Measurements from ENCODE around the gene ZCCHC7. TPM values are rescaled to one million over a fixed set of nuclear protein-coding genes. Genes with fewer than 3 reads are reported as not detected.

ZCCHC7 gene
- total RNA-seq, 1 experiment from 2014 or later: 31.2 TPM

- Histone ChIP-seq H3K9me3 (ENCODE audit: control insufficient read depth in 1 of 2, insufficient read depth in 1 of 2, low read depth in 1 of 2, low read length in 2 of 2) (no peaks in the 10 kb centered on the region; a peak in 1 of 4 replicates), H3K79me2 (ENCODE audit: insufficient read depth, low read length) (no peaks in the 10 kb centered on the region), H3K4me2 (ENCODE audit: low read length) (no peak overlapping the region), H3K9me2 (ENCODE audit: insufficient read depth) (no peaks in the 10 kb centered on the region), H3K9ac (ENCODE audit: low read length) (no peak overlapping the region), H4K20me1 (ENCODE audit: insufficient read depth) (no peaks in the 10 kb centered on the region), H3K36me3 (ENCODE audit: control insufficient read depth in 1 of 2, insufficient read depth in 2 of 2, low read length in 2 of 2) (no peaks in the 10 kb centered on the region), H3K27me3 (ENCODE audit: insufficient read depth, low read length) (no peaks in the 10 kb centered on the region), H3K4me3 (replicated peaks in 1 of 2; ENCODE audit: low read depth in 1 of 2, low read length in 2 of 2) (no peak overlapping the region), H3K27ac (ENCODE audit: low read depth, low read length) (no peak overlapping the region), H3K4me1 (ENCODE audit: control insufficient read depth in 1 of 2, insufficient read depth in 2 of 2, low read length in 2 of 2) (no peaks in the 10 kb centered on the region), H2AFZ (ENCODE audit: low read depth, low read length, poor library complexity, severe bottlenecking) (no peak overlapping the region)
- BruUV-seq (replicated peaks): no TSS peak
- TF ChIP-seq RAD21 (IDR thresholded peaks at IDR 0.05; ENCODE audit: low read depth): no peak
- TF ChIP-seq EGR1 (IDR thresholded peaks at IDR 0.05; ENCODE audit: low read depth): no peak
- no peak for TF ChIP-seq POLR2AphosphoS5 (IDR thresholded peaks at IDR 0.05; ENCODE audit: low read depth, low read length)
- TF ChIP-seq MAX (IDR thresholded peaks at IDR 0.05): no peak
- TF ChIP-seq SIN3A (IDR thresholded peaks at IDR 0.05; ENCODE audit: low read depth): no peak
- no peak for TF ChIP-seq JUND (IDR thresholded peaks at IDR 0.05)
- no peak for TF ChIP-seq EZH2phosphoT487 (IDR thresholded peaks at IDR 0.05; ENCODE audit: borderline replicate concordance)
- TF ChIP-seq ELF1 (IDR thresholded peaks at IDR 0.05; ENCODE audit: borderline replicate concordance, low read depth): no peak
- TF ChIP-seq REST (IDR thresholded peaks at IDR 0.05; ENCODE audit: low read depth): no peak
- no peak for TF ChIP-seq CBX3 (IDR thresholded peaks at IDR 0.05; ENCODE audit: low read depth)
- TF ChIP-seq SRF (IDR thresholded peaks at IDR 0.05; ENCODE audit: low read depth): no peak
- TF ChIP-seq ZBTB33 (IDR thresholded peaks at IDR 0.05; ENCODE audit: extremely low read depth, insufficient replicate concordance, low read length): no peak
- no peak for TF ChIP-seq ATF3 (IDR thresholded peaks at IDR 0.05)
- TF ChIP-seq ZNF274 (IDR thresholded peaks at IDR 0.05; ENCODE audit: low read depth, low read length): no peak
- no peak for TF ChIP-seq EZH2 (IDR thresholded peaks at IDR 0.05)
- TF ChIP-seq YY1 (IDR thresholded peaks at IDR 0.05; ENCODE audit: extremely low read depth, insufficient replicate concordance, low read depth, low read length): no peak
- no peak for TF ChIP-seq CTCF (IDR thresholded peaks at IDR 0.05 in 2 of 3, conservative IDR thresholded peaks at IDR 0.05 in 1 of 3; ENCODE audit: borderline replicate concordance in 1 of 3, insufficient read depth in 1 of 3, low read depth in 2 of 3, low read length in 2 of 3)
- DNase-seq (ENCODE audit: low read depth, low spot score) (no peak), ATAC-seq (no peak)
- intact Hi-C loops (cut with micrococcal nuclease): no loop called here
- CTCF ChIA-PET: no interaction called here
- RAD21 ChIA-PET (ENCODE audit: low non-redundant PET in 1 of 2, low total read pairs in 2 of 2, uncharacterized antibody in 2 of 2, unreplicated experiment in 2 of 2): no interaction called here
- POLR2A ChIA-PET: no interaction called here
These were observed 260.2 kb downstream of the ZCCHC7 start for GRCh38 chr9:37380570-37380969.

All from HCT116 (cell line).